ENCODE results near the gene ERMARD. TPM values are rescaled to one million over a fixed set of nuclear protein-coding genes. Genes with fewer than 3 reads are reported as not detected.

ERMARD gene
- total and polyA plus RNA-seq, 8 donors, result 16.8 to 56.1 (median 44.9) TPM

DNA sequence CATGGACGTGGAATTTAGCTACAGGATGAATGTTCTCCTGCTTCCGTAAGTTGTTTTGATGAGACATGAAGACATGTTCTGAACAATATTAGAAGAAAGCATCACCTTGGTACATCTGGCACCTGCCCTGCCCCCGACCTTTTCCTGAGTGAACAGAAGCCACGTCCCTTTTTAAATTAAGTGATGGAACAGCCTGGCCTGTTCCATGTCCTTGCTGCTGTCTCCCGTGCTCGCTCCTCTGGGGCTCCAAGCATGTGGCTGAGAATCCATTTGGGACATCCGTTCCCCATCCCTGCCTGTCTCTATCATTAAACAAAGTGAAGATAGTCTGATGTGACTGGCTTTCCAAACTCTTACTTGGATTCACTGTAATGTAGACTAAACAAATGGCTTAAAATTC, 36.4 kb downstream of the ERMARD start:
- DNase-seq (no peak), ATAC-seq (no peak)
- TF ChIP-seq, protein P1, sequence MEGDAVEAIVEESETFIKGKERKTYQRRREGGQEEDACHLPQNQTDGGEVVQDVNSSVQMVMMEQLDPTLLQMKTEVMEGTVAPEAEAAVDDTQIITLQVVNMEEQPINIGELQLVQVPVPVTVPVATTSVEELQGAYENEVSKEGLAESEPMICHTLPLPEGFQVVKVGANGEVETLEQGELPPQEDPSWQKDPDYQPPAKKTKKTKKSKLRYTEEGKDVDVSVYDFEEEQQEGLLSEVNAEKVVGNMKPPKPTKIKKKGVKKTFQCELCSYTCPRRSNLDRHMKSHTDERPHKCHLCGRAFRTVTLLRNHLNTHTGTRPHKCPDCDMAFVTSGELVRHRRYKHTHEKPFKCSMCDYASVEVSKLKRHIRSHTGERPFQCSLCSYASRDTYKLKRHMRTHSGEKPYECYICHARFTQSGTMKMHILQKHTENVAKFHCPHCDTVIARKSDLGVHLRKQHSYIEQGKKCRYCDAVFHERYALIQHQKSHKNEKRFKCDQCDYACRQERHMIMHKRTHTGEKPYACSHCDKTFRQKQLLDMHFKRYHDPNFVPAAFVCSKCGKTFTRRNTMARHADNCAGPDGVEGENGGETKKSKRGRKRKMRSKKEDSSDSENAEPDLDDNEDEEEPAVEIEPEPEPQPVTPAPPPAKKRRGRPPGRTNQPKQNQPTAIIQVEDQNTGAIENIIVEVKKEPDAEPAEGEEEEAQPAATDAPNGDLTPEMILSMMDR (IDR thresholded peaks at IDR 0.05), result no peak
- peaks cover 0 to 6% of the 10 kb centered on the region in 2 donors for H3K36me3 ChIP-seq
- no peak overlapping the region for H3K4me3 ChIP-seq
- intact Hi-C loops (cut with DNase I), result loop anchor here in 1 of 2 donors (10.0 kb wide), 1 partner anchor 737 kb away; no protein-coding TSS in a partner anchor
- no peaks in the 10 kb centered on the region for H3K9me3 ChIP-seq
- H3K4me1 ChIP-seq, result peaks cover 3 to 17% of the 10 kb centered on the region in 2 donors
- H3K27ac ChIP-seq, result no peak overlapping the region
- peaks cover 0 to 23% of the 10 kb centered on the region in 2 donors for H3K27me3 ChIP-seq

DNA sequence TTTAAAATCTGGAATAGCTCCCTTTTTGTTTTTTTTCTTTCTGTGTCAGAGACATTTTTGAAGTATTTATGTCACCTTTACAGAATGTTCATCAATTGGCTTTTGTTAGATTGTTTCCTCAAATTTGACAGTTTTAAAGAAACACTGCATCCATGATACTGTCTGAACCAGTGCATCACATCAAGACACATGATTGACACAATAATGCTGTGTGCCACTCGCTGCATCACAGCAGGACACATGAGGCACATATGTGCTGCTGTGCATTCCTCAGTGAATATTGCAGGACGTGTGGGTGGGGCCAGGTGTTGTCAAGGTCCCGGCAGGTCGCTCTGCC, 37.4 kb downstream of the ERMARD start:
- intact Hi-C loops (cut with DNase I), result loop anchor here in 1 of 2 donors (10.0 kb wide), 1 partner anchor 736 kb away; no protein-coding TSS in a partner anchor
- Histone ChIP-seq H3K27me3 (peaks cover 0 to 23% of the 10 kb centered on the region in 2 donors), H3K36me3 (peaks cover 0 to 6% of the 10 kb centered on the region in 2 donors), H3K27ac (no peak overlapping the region), H3K9me3 (no peaks in the 10 kb centered on the region), H3K4me1 (peaks cover 3 to 17% of the 10 kb centered on the region in 2 donors), H3K4me3 (no peak overlapping the region)
- TF ChIP-seq, protein P1 (IDR thresholded peaks at IDR 0.05), result no peak
- ATAC-seq (no peak), DNase-seq (no peak)

DNA sequence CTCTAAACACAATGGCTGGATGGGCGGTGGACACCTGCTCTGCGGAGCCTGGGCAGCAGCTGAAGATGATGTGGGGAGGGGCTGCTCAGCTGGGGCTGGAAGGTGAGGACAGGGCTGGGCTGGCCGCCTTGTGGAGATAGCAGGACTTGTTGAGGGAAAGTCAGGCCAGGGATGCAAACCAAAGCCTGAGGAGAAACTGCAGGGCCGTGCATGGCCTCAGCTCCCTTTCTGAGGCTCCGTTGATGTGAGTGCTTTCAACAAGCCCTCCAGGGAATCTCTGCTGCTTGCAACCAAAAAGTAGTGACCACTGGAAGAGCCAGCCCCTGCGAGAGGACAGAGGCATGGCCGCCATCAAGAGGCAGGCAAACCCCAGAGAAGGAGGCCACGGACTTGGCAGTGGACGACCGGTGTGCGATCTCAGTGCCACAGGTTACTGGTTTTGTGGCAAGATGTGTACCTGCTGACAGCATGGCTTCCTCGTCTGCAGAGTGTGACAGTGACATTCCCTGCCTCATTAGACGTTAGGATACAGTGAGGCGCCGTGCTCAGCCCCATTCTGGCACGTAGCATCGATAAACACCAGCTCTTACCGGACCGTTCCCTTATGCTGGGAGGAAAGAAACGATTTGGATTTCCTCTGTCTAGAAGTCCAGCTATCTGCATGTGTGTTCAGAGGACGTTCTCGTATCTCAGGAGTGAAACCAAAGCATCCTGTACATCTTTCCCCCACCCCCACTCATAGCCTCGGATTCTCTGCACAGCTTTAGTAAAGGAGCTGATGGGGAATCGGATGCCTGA, 37.9 kb downstream of the ERMARD start:
- DNase-seq (peak in 1 of 4 donors; percentile 49), ATAC-seq (no peak)
- Histone ChIP-seq H3K9me3 (no peaks in the 10 kb centered on the region), H3K4me3 (peak overlapping the region; percentile 26 to 44), H3K4me1 (peaks cover 3 to 17% of the 10 kb centered on the region in 2 donors), H3K36me3 (peaks cover 0 to 3% of the 10 kb centered on the region in 2 donors), H3K27ac (no peak overlapping the region), H3K27me3 (peaks cover 0 to 23% of the 10 kb centered on the region in 2 donors)
- intact Hi-C loops (cut with DNase I), result loop anchor here in 1 of 2 donors (10.0 kb wide), 1 partner anchor 735 kb away; no protein-coding TSS in a partner anchor
- TF ChIP-seq, protein P1 (IDR thresholded peaks at IDR 0.05), result no peak

DNA sequence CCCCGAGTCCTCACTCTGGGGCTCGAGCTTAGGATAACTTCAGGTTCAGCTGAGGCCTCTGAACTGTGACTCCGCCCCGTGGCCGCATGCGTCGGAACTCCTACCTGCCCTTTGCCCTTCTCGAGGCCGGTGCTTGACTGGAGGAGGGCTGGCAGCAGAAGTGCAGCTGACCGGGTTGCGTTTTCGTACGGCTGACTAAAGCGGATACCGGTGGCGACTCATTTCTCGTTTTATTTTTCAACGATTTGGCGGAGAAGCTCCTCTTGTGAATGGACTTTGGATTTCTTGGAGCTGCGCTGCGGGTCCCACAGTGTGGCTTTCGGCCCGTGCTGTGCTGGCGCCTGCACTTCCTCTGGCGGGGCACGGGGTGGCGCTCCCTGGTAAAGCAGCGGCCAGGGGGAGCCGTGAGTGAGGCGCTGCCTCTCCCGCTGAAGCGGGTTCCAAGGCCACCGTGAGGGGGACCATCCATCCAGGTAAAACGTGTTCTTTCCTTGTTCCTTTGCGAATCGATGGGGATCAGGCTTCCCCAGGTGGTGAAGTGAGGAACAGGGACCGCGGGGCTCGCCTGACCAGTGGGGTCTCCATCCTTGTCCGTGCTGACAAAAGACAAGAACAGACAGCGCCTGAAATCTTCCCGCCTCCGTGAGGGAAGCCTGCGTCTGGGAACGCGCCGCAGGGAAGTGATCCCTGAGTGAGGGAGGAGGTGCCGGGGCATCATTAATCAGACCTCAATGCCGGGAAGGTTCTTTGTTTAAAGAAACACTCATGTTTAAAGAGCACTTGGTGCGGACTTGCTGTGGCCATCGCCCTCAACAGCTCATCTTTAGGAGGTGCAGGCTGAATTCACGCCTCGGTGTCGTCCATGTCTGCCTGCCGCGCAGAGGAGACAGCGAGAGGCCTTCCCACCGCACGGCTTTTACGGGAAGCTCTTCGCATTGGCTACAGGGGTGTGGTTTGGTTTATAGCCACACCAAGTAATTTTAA, 38.8 kb downstream of the ERMARD start:
- Histone ChIP-seq H3K9me3 (no peaks in the 10 kb centered on the region), H3K27ac (peak overlapping the region; percentile 55 to 61), H3K27me3 (peaks cover 0 to 23% of the 10 kb centered on the region in 2 donors), H3K4me1 (peaks cover 3 to 17% of the 10 kb centered on the region in 2 donors), H3K36me3 (no peaks in the 10 kb centered on the region), H3K4me3 (peak overlapping the region; percentile 26 to 44)
- DNase-seq (peak; percentile 68 to 93 (median 71)), ATAC-seq (peak; percentile 99)
- TF ChIP-seq, protein P1 (IDR thresholded peaks at IDR 0.05), result peak; percentile 92 to 95
- intact Hi-C loops (cut with DNase I), result loop anchor here in 1 of 2 donors (10.0 kb wide), 1 partner anchor 735 kb away; no protein-coding TSS in a partner anchor
